GM12878 (cell line): Measurements from ENCODE around the gene ADAMTS17. TPM values are rescaled to one million over a fixed set of nuclear protein-coding genes. Genes with fewer than 3 reads are reported as not detected.

Experiments
- ATAC-seq: fragments of 200-7000 bp; cut with Tn5 transposase; 3 replicates; pipeline ENCODE4 v1.9.1; 2020; ENCODE audit warnings: mild to moderate bottlenecking, moderate library complexity
- BruUV-seq: library from RNA; stranded (reverse); fragments of 400-500 nt; replicated peaks from 2 replicates; lab custom pipeline; 2021; lab: Mats Ljungman, UMichigan
- CTCF ChIA-PET: fragments of 300-600 bp; sonication (Branson Sonifier 250); formaldehyde crosslinking; extraction: SDS; loops from one replicate; lab custom pipeline; 2021; ENCODE audit warnings: inconsistent platforms; lab: Yijun Ruan, JAX
- POLR2A ChIA-PET: fragments of 350-600 bp; formaldehyde crosslinking; extraction: SDS; loops from one replicate; lab custom pipeline; 2021; ENCODE audit warnings: inconsistent platforms; lab: Charles Lee
- RAD21 ChIA-PET: fragments of 300-600 bp; sonication (Branson Sonifier 250); formaldehyde crosslinking; loops from one replicate; lab custom pipeline; 2023; ENCODE audit warnings: antibody characterized with exemption; ENCODE audit not compliant: unreplicated experiment; lab: Charles Lee
- SMC1A ChIA-PET: fragments of 300-600 bp; sonication (Branson Sonifier 250); formaldehyde crosslinking; loops from one replicate; lab custom pipeline; 2023; ENCODE audit not compliant: unreplicated experiment, uncharacterized antibody; lab: Charles Lee
- DNase-seq: peaks from one replicate; pipeline ENCODE4 v3.0.0-alpha.2; 2011; ENCODE audit warnings: low read depth, low spot score
- FAIRE-seq: peaks from 3 replicates; lab custom pipeline; 2011; peaks lifted over from hg19 to GRCh38; lab: Jason Lieb, UNC
- H2AFZ ChIP-seq: 2 replicates; pipeline ENCODE4 v1.6.0; 2011; ENCODE audit warnings: low read depth, low read length, control low read depth; ENCODE audit not compliant: control insufficient read depth
- H3K27ac ChIP-seq: 2 replicates; pipeline ENCODE4 v1.5.1; 2011; ENCODE audit warnings: control low read depth; ENCODE audit not compliant: control insufficient read depth, insufficient read depth
- H3K27me3 ChIP-seq, 2 experiments: replicated peaks in 1 of 2; 2 replicates each; pipeline versions ENCODE4 v1.6.0 to v1.6.1; 2011; ENCODE audit warnings: low read length in 1 of 2; ENCODE audit not compliant: control insufficient read depth in 2 of 2, insufficient read depth in 2 of 2
- H3K36me3 ChIP-seq, 2 experiments: 2 replicates each; pipeline ENCODE4 v1.5.1; 2011; ENCODE audit warnings: low read length in 1 of 2; ENCODE audit not compliant: control insufficient read depth in 2 of 2, insufficient read depth in 2 of 2
- H3K4me1 ChIP-seq: 2 replicates; pipeline ENCODE4 v1.6.1; 2011; ENCODE audit warnings: mild to moderate bottlenecking, low read length, moderate library complexity, mixed read lengths; ENCODE audit not compliant: control insufficient read depth, insufficient read depth
- H3K4me2 ChIP-seq: 2 replicates; pipeline ENCODE4 v1.6.0; 2011; ENCODE audit warnings: control low read depth; ENCODE audit not compliant: control insufficient read depth, insufficient read depth
- H3K4me3 ChIP-seq: fragments of 200-600 bp; sonication (generic); 2 replicates; pipeline ENCODE4 v1.5.1; 2016
- H3K79me2 ChIP-seq: 2 replicates; pipeline ENCODE4 v1.6.0; 2011; ENCODE audit warnings: low read length; ENCODE audit not compliant: control insufficient read depth, insufficient read depth
- H3K9ac ChIP-seq: 2 replicates; pipeline ENCODE4 v1.8.0; 2011; ENCODE audit warnings: low read length, control low read depth, mixed read lengths; ENCODE audit not compliant: control insufficient read depth, insufficient read depth
- H3K9me3 ChIP-seq: replicated peaks from 3 replicates; pipeline ENCODE4 v1.5.1; 2011; ENCODE audit warnings: mild to moderate bottlenecking, low read length; ENCODE audit not compliant: control insufficient read depth, insufficient read depth
- H4K20me1 ChIP-seq: 2 replicates; pipeline ENCODE4 v1.6.0; 2011; ENCODE audit not compliant: control insufficient read depth, insufficient read depth
- BRCA1 ChIP-seq: IDR thresholded peaks from 2 replicates; pipeline ENCODE4 v1.6.1; 2011; ENCODE audit warnings: low read depth, low read length, improper control_type of control experiment
- NKRF ChIP-seq: fragments of 450-650 bp; conservative IDR thresholded peaks from 2 replicates; pipeline ENCODE4 v1.6.1; 2017; ENCODE audit warnings: mild to moderate bottlenecking, moderate library complexity
- PKNOX1 ChIP-seq: fragments of 450-650 bp; IDR thresholded peaks from 2 replicates; pipeline ENCODE4 v1.6.1; 2016; ENCODE audit warnings: mild to moderate bottlenecking
- SMAD1 ChIP-seq: fragments of 450-650 bp; IDR thresholded peaks from 2 replicates; pipeline ENCODE4 v1.6.1; 2018; ENCODE audit warnings: mild to moderate bottlenecking, low read depth; ENCODE audit not compliant: partially characterized antibody
- WGBS: methylation state at CpG from one replicate; pipeline ENCODE4 v1.1.6; 2016; ENCODE audit warnings: low lambda C conversion rate; ENCODE audit not compliant: insufficient replicate concordance, insufficient coverage; ENCODE audit errors: missing lambda C conversion rate; 5-methylcytosine and 5-hydroxymethylcytosine counted together
- in situ Hi-C: fragments of 300-500 bp; cut with MboI; formaldehyde crosslinking; loops from 9 replicates; pipeline ENCODE4 v1.14.3; 2018; ENCODE audit warnings: mixed read lengths
- intact Hi-C: fragments of 100-400 bp; cut with micrococcal nuclease; formaldehyde crosslinking; loops from one replicate; pipeline ENCODE4 v1.14.2; 2022; ENCODE audit not compliant: unreplicated experiment
- polyA plus RNA-seq, 11 experiments: library from polyadenylated mRNA; depleted of rRNA in 4 of 11; unstranded in 6 of 11; stranded (reverse) in 5 of 11; fragments of >200 nt; fragmentation: Nextera tagmentation in 4 of 11; fragmentation: Illumina TruSeq in 1 of 11; extraction: Ambion mirVana in 4 of 11; extraction: Trizol in 1 of 11; gene quantifications; 1 replicate in 1 of 11; 2 replicates in 10 of 11; pipeline versions ENCODE4 v1.2.1 to v1.2.3, GENCODE V29; 2011 to 2016; ENCODE audit warnings: inconsistent platforms in 2 of 11, missing spikeins in 2 of 11, low read depth in 1 of 11
- total RNA-seq, 4 experiments: library from RNA; depleted of rRNA in 3 of 4; stranded (reverse); fragments of >200 nt in 3 of 4; fragmentation: Illumina TruSeq in 1 of 4; extraction: Trizol in 1 of 4; gene quantifications; 2 replicates each; pipeline versions ENCODE4 v1.2.1 to v1.2.3, GENCODE V29; 2013 to 2021

Gene ADAMTS17
- total and polyA plus RNA-seq, 10 of the 15 experiments (the other 5 are each of a cell fraction or from before 2014, with no cell fraction given): 0.04 to 0.50 (median 0.10) TPM; not detected in 4

- TF ChIP-seq NKRF (no peak), PKNOX1 (no peak), SMAD1 (no peak)
Measured at GRCh38 chr15:100186366-100186765, 155.4 kb downstream of the ADAMTS17 start (continued).

GRCh38 chr15:100183921-100184495, 157.8 kb downstream of the ADAMTS17 start:
- CTCF ChIA-PET: no interaction called here
- H3K27ac ChIP-seq: no peak overlapping the region
- no TSS peak for BruUV-seq
- no peak overlapping the region for H3K4me2 ChIP-seq
- H2AFZ ChIP-seq: no peak overlapping the region
- WGBS: 13% methylated on average over 4 of the region's 4 CpGs
- RAD21 ChIA-PET: no interaction called here
- intact Hi-C loops: no loop called here
- H4K20me1 ChIP-seq: no peaks in the 10 kb centered on the region
- ATAC-seq (no peak), DNase-seq (no peak), FAIRE-seq (no peak)
- in situ Hi-C loops: no loop called here
- no peak overlapping the region for H3K4me3 ChIP-seq
- H3K4me1 ChIP-seq: no peaks in the 10 kb centered on the region
- no peaks in the 10 kb centered on the region; the same call in 2 of the 3 replicates for H3K9me3 ChIP-seq
- no peaks in the 10 kb centered on the region for H3K79me2 ChIP-seq
- SMC1A ChIA-PET: no interaction called here
- no peak overlapping the region for H3K9ac ChIP-seq
- H3K27me3 ChIP-seq: no peaks in the 10 kb centered on the region
- POLR2A ChIA-PET: no interaction called here
- no peak for TF ChIP-seq BRCA1
- no peaks in the 10 kb centered on the region for H3K36me3 ChIP-seq
